ENCODE results near the gene TMEM17. TPM values are rescaled to one million over a fixed set of nuclear protein-coding genes. Genes with fewer than 3 reads are reported as not detected.
"Not testable (repeated sequence)": the region's sequence is repeated elsewhere in the genome, so short reads cannot be mapped to it uniquely, and the experiment has no call there.

TMEM17 gene
- total RNA-seq, 1 experiment from 2014 or later, result 4.1 TPM

- H3K36me3 ChIP-seq (ENCODE audit: control insufficient read depth, insufficient read depth, low read length), result no peaks in the 10 kb centered on the region
- intact Hi-C loops (cut with micrococcal nuclease; ENCODE audit: unreplicated experiment), result no loop called here
- BruUV-seq (replicated peaks), result no TSS peak
Measured at GRCh38 chr2:62537814-62538213, 31.8 kb upstream of the TMEM17 start.

GRCh38 chr2:62536873-62537547 lies 31.0 kb upstream of the TMEM17 start:
- Histone ChIP-seq H3K27ac (ENCODE audit: low read length) (no peak overlapping the region), H3K27me3 (ENCODE audit: control insufficient read depth, insufficient read depth, low read length) (no peaks in the 10 kb centered on the region), H3K9me3 (ENCODE audit: control insufficient read depth, insufficient read depth, low read depth, low read length) (no peaks in the 10 kb centered on the region), H3K36me3 (ENCODE audit: control insufficient read depth, insufficient read depth, low read length) (no peaks in the 10 kb centered on the region), H3K4me3 (ENCODE audit: low read depth in 2 of 2, low read length in 2 of 2) (no peak overlapping the region), H3K4me1 (ENCODE audit: control insufficient read depth, insufficient read depth, low read length) (no peaks in the 10 kb centered on the region)
- in situ Hi-C loops (cut with HindIII; ENCODE audit: low pct_unique_long_range_greater_than_20kb, low sequenced_read_pairs) (no loop called here), intact Hi-C loops (cut with micrococcal nuclease; ENCODE audit: unreplicated experiment) (no loop called here)
- ATAC-seq (no peak), DNase-seq (ENCODE audit: low read depth, low spot score) (no peak)
- POLR2A ChIA-PET, result interaction anchor here (0.6 kb wide), 1 partner anchor 103 kb away, joined by 3 read pairs; no protein-coding TSS in a partner anchor
- CTCF ChIA-PET, result no interaction called here
- TF ChIP-seq REST (IDR thresholded peaks at IDR 0.05; ENCODE audit: insufficient read depth in 1 of 2, low read depth in 2 of 2, low read length in 1 of 2) (no peak), POLR2AphosphoS5 (IDR thresholded peaks at IDR 0.05; ENCODE audit: low read depth, low read length) (no peak), TCF7L2 (IDR thresholded peaks at IDR 0.05; ENCODE audit: low read depth, low read length) (no peak)
- no TSS peak for BruUV-seq (replicated peaks)

More at GRCh38 chr2:62537814-62538213, 31.8 kb upstream of the TMEM17 start:
- POLR2A ChIA-PET, result interaction anchor here (0.6 kb wide), 1 partner anchor 102 kb away, joined by 3 read pairs; no protein-coding TSS in a partner anchor
- no peak for ATAC-seq
- H3K4me1 ChIP-seq (ENCODE audit: control insufficient read depth, insufficient read depth, low read length), result no peaks in the 10 kb centered on the region
- DNase-seq (ENCODE audit: low read depth, low spot score), result no peak
- no peak overlapping the region for H3K4me3 ChIP-seq (ENCODE audit: low read depth in 2 of 2, low read length in 2 of 2)
- no peaks in the 10 kb centered on the region for H3K27me3 ChIP-seq (ENCODE audit: control insufficient read depth, insufficient read depth, low read length)
- in situ Hi-C loops (cut with HindIII; ENCODE audit: low pct_unique_long_range_greater_than_20kb, low sequenced_read_pairs), result no loop called here
- H3K9me3 ChIP-seq (ENCODE audit: control insufficient read depth, insufficient read depth, low read depth, low read length), result no peaks in the 10 kb centered on the region
- H3K27ac ChIP-seq (ENCODE audit: low read length), result no peak overlapping the region
- TF ChIP-seq TCF7L2 (IDR thresholded peaks at IDR 0.05; ENCODE audit: low read depth, low read length) (no peak), POLR2AphosphoS5 (IDR thresholded peaks at IDR 0.05; ENCODE audit: low read depth, low read length) (no peak), REST (IDR thresholded peaks at IDR 0.05; ENCODE audit: insufficient read depth in 1 of 2, low read depth in 2 of 2, low read length in 1 of 2) (no peak), CTCF (IDR thresholded peaks at IDR 0.05) (no peak), SIN3A (IDR thresholded peaks at IDR 0.05; ENCODE audit: borderline replicate concordance, insufficient read depth, low read depth, low read length) (no peak)
- CTCF ChIA-PET, result no interaction called here

GRCh38 chr2:62535521-62535920 lies 29.5 kb upstream of the TMEM17 start:
- CTCF ChIA-PET; H3K27me3 ChIP-seq (ENCODE audit: control insufficient read depth, insufficient read depth, low read length); in situ Hi-C loops (cut with HindIII; ENCODE audit: low pct_unique_long_range_greater_than_20kb, low sequenced_read_pairs); H3K4me3 ChIP-seq (ENCODE audit: low read depth in 2 of 2, low read length in 2 of 2); H3K36me3 ChIP-seq (ENCODE audit: control insufficient read depth, insufficient read depth, low read length); intact Hi-C loops (cut with micrococcal nuclease; ENCODE audit: unreplicated experiment); POLR2A ChIA-PET; DNase-seq (ENCODE audit: low read depth, low spot score); BruUV-seq (replicated peaks); H3K9me3 ChIP-seq (ENCODE audit: control insufficient read depth, insufficient read depth, low read depth, low read length); H3K27ac ChIP-seq (ENCODE audit: low read length); ATAC-seq; H3K4me1 ChIP-seq (ENCODE audit: control insufficient read depth, insufficient read depth, low read length): not testable (repeated sequence)

Data from Panc1 (cell line).